K562 (cell line): ENCODE results near the gene MFSD2B. TPM values are rescaled to one million over a fixed set of nuclear protein-coding genes. Genes with fewer than 3 reads are reported as not detected.
A peak's percentile ranks its signal among the peaks of the same experiment; 100 is the strongest.

Experiments
- ATF6 ChIP-seq: sonication (generic); formaldehyde crosslinking; IDR thresholded peaks from 2 replicates; pipeline ENCODE4 v1.4.0; 2020; ENCODE audit warnings: mild to moderate bottlenecking, missing genetic modification reagents
- BCOR ChIP-seq: fragments of 450-650 bp; IDR thresholded peaks from 2 replicates; pipeline ENCODE4 v1.6.1; 2016
- KDM1A ChIP-seq, 2 experiments: fragments of 450-650 bp; IDR thresholded peaks; 2 replicates each; pipeline ENCODE4 v1.6.1; 2016; ENCODE audit warnings: mild to moderate bottlenecking in 2 of 2
- NBN ChIP-seq: fragments of 450-650 bp; IDR thresholded peaks from 2 replicates; pipeline ENCODE4 v1.6.1; 2016; ENCODE audit warnings: low read depth, mild to moderate bottlenecking
- NR3C1 ChIP-seq: sonication (generic); formaldehyde crosslinking; IDR thresholded peaks from 2 replicates; pipeline ENCODE4 v1.8.1; 2022; ENCODE audit warnings: missing genetic modification reagents
- RBM17 ChIP-seq: fragments of 200-400 bp; formaldehyde crosslinking; IDR thresholded peaks from 2 replicates; pipeline ENCODE4 v1.6.1; 2017; ENCODE audit warnings: low read depth, mild to moderate bottlenecking, low read length, borderline replicate concordance
- ZBTB9 ChIP-seq: fragments of 450-650 bp; formaldehyde crosslinking; IDR thresholded peaks from 2 replicates; pipeline ENCODE4 v1.4.0; 2020; ENCODE audit warnings: mild to moderate bottlenecking, moderate library complexity
- ZNF696 ChIP-seq: fragments of 250-450 bp; sonication (Bioruptor Pico); conservative IDR thresholded peaks from 2 replicates; pipeline ENCODE4 v1.4.0; 2020; ENCODE audit warnings: mild to moderate bottlenecking, moderate library complexity
- ZNF717 ChIP-seq: fragments of 250-450 bp; sonication (Bioruptor Pico); IDR thresholded peaks from 2 replicates; pipeline ENCODE4 v1.5.0; 2021
- polyA plus RNA-seq, 8 experiments: library from polyadenylated mRNA; depleted of rRNA in 4 of 8; stranded (reverse) in 5 of 8; unstranded in 3 of 8; fragments of >200 nt; fragmentation: Nextera tagmentation in 2 of 8; fragmentation: Illumina TruSeq in 1 of 8; extraction: Ambion mirVana in 2 of 8; extraction: Trizol in 1 of 8; gene quantifications; 2 replicates each; pipeline versions ENCODE4 v1.2.1 to v1.2.3, GENCODE V29; 2011 to 2014; ENCODE audit warnings: inconsistent platforms in 1 of 8, missing spikeins in 1 of 8
- total RNA-seq, 7 experiments: library from RNA; depleted of rRNA in 6 of 7; stranded (reverse); fragments of >200 nt in 6 of 7; fragmentation: Illumina TruSeq in 2 of 7; extraction: Trizol in 2 of 7; gene quantifications; 2 replicates each; pipeline versions ENCODE4 v1.2.1 to v1.2.3, GENCODE V29; 2011 to 2021; ENCODE audit warnings: low replicate concordance in 1 of 7
- TF ChIP-seq, protein P1 (sequence below), 2 experiments: fragments of 450-650 bp; IDR thresholded peaks; 2 replicates each; pipeline ENCODE4 v1.6.1; 2018; ENCODE audit warnings: mild to moderate bottlenecking in 2 of 2, low read depth in 1 of 2; ENCODE audit not compliant: partially characterized antibody in 2 of 2
- TF ChIP-seq, protein P2 (sequence below): sonication (generic); formaldehyde crosslinking; IDR thresholded peaks from 2 replicates; pipeline ENCODE4 v1.8.1; 2023; ENCODE audit warnings: mild to moderate bottlenecking, missing genetic modification reagents
- TF ChIP-seq, protein P3 (sequence below): fragments of 450-650 bp; formaldehyde crosslinking; conservative IDR thresholded peaks from 2 replicates; pipeline ENCODE4 v1.4.0; 2022; ENCODE audit warnings: mild to moderate bottlenecking, missing genetic modification characterization
- TF ChIP-seq, protein P4 (sequence below): fragments of 250-450 bp; sonication (Bioruptor Pico); IDR thresholded peaks from 2 replicates; pipeline ENCODE4 v1.4.0; 2020; ENCODE audit warnings: mild to moderate bottlenecking, moderate library complexity, borderline replicate concordance

Gene MFSD2B
- total and polyA plus RNA-seq, 9 of the 15 experiments (the other 6 are each of a cell fraction or from before 2014, with no cell fraction given): 2.6 to 10.9 (median 6.8) TPM

DNA sequence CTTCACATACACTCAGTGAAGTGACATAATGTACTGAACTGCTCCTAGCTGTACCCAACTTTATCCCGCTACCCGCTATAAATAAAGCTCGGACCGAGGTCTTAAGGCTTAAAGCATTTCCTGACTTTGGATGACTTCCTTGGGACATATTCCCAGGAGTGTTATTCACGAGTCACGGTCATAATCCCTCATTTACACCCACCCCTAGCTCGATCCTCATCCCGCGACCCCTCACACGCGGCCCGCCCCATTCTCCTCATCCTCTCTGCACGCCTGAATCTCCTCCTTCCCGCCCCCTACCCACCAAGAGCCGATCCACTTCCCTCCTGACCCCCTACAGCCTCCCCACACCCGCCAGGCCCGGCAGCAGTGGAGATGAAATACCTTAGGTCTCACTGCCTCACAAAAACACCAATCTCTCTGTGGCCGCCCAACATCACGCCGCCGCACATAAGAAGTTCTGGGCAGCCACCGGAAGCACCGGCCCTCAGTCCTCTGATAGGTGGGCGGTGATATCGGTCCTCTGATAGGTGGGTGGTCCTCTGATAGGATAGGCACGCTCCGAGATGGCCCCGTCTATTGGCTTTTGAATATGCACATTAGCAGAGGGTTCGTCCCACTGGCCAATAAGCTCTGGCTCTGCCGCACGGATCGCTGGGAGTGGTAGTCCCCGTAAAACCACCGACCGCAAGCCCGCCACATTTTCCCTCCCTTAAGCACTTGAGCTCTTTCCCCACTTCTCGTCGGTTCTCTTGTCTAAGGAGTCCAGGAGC lies 37.2 kb downstream of the MFSD2B start, which contains the start of gene WDCP (continued):
- TF ChIP-seq, protein P1, sequence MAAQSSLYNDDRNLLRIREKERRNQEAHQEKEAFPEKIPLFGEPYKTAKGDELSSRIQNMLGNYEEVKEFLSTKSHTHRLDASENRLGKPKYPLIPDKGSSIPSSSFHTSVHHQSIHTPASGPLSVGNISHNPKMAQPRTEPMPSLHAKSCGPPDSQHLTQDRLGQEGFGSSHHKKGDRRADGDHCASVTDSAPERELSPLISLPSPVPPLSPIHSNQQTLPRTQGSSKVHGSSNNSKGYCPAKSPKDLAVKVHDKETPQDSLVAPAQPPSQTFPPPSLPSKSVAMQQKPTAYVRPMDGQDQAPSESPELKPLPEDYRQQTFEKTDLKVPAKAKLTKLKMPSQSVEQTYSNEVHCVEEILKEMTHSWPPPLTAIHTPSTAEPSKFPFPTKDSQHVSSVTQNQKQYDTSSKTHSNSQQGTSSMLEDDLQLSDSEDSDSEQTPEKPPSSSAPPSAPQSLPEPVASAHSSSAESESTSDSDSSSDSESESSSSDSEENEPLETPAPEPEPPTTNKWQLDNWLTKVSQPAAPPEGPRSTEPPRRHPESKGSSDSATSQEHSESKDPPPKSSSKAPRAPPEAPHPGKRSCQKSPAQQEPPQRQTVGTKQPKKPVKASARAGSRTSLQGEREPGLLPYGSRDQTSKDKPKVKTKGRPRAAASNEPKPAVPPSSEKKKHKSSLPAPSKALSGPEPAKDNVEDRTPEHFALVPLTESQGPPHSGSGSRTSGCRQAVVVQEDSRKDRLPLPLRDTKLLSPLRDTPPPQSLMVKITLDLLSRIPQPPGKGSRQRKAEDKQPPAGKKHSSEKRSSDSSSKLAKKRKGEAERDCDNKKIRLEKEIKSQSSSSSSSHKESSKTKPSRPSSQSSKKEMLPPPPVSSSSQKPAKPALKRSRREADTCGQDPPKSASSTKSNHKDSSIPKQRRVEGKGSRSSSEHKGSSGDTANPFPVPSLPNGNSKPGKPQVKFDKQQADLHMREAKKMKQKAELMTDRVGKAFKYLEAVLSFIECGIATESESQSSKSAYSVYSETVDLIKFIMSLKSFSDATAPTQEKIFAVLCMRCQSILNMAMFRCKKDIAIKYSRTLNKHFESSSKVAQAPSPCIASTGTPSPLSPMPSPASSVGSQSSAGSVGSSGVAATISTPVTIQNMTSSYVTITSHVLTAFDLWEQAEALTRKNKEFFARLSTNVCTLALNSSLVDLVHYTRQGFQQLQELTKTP (IDR thresholded peaks at IDR 0.05; ENCODE audit: low read depth in 1 of 2, partially characterized antibody in 2 of 2): peak; percentile 31 to 78
- TF ChIP-seq NBN: no peak
- TF ChIP-seq RBM17: no peak
- TF ChIP-seq ATF6 (CRISPR knock-in tag): no peak
- TF ChIP-seq ZNF696: no peak
- no peak for TF ChIP-seq ZNF717
- TF ChIP-seq, protein P2, sequence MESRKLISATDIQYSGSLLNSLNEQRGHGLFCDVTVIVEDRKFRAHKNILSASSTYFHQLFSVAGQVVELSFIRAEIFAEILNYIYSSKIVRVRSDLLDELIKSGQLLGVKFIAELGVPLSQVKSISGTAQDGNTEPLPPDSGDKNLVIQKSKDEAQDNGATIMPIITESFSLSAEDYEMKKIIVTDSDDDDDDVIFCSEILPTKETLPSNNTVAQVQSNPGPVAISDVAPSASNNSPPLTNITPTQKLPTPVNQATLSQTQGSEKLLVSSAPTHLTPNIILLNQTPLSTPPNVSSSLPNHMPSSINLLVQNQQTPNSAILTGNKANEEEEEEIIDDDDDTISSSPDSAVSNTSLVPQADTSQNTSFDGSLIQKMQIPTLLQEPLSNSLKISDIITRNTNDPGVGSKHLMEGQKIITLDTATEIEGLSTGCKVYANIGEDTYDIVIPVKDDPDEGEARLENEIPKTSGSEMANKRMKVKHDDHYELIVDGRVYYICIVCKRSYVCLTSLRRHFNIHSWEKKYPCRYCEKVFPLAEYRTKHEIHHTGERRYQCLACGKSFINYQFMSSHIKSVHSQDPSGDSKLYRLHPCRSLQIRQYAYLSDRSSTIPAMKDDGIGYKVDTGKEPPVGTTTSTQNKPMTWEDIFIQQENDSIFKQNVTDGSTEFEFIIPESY: no peak; the same call in 1 of the 2 replicates
- no peak for TF ChIP-seq BCOR
- TF ChIP-seq KDM1A (IDR thresholded peaks at IDR 0.05): no peak
- TF ChIP-seq NR3C1: no peak
- TF ChIP-seq, protein P3, sequence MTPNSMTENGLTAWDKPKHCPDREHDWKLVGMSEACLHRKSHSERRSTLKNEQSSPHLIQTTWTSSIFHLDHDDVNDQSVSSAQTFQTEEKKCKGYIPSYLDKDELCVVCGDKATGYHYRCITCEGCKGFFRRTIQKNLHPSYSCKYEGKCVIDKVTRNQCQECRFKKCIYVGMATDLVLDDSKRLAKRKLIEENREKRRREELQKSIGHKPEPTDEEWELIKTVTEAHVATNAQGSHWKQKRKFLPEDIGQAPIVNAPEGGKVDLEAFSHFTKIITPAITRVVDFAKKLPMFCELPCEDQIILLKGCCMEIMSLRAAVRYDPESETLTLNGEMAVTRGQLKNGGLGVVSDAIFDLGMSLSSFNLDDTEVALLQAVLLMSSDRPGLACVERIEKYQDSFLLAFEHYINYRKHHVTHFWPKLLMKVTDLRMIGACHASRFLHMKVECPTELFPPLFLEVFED (CRISPR knock-in tag): peak; percentile 85; the same call in 1 of the 2 replicates
- no peak for TF ChIP-seq ZBTB9
- TF ChIP-seq, protein P4, sequence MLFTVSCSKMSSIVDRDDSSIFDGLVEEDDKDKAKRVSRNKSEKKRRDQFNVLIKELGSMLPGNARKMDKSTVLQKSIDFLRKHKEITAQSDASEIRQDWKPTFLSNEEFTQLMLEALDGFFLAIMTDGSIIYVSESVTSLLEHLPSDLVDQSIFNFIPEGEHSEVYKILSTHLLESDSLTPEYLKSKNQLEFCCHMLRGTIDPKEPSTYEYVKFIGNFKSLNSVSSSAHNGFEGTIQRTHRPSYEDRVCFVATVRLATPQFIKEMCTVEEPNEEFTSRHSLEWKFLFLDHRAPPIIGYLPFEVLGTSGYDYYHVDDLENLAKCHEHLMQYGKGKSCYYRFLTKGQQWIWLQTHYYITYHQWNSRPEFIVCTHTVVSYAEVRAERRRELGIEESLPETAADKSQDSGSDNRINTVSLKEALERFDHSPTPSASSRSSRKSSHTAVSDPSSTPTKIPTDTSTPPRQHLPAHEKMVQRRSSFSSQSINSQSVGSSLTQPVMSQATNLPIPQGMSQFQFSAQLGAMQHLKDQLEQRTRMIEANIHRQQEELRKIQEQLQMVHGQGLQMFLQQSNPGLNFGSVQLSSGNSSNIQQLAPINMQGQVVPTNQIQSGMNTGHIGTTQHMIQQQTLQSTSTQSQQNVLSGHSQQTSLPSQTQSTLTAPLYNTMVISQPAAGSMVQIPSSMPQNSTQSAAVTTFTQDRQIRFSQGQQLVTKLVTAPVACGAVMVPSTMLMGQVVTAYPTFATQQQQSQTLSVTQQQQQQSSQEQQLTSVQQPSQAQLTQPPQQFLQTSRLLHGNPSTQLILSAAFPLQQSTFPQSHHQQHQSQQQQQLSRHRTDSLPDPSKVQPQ (CRISPR knock-in tag): no peak
